Activated naive CD4-positive, alpha-beta T cell treated with anti-CD3 and anti-CD28 coated beads, Interleukin-2, amount 50 U/mL, for 72 hours (primary cell): Measurements from ENCODE around the gene PPRC1. TPM values are rescaled to one million over a fixed set of nuclear protein-coding genes. Genes with fewer than 3 reads are reported as not detected.

Experiments
- ATAC-seq, 2 donors: fragments of 150-1000 bp; cut with Tn5 transposase; 2 replicates each; pipeline ENCODE4 v1.10.0; 2021; ENCODE audit warnings: mild to moderate bottlenecking in 2 of 2, moderate library complexity in 2 of 2
- DNase-seq, 2 donors: peaks; one replicate each; pipeline ENCODE4 v3.0.0; 2021 to 2022; ENCODE audit warnings: low spot score in 2 of 2
- H3K27ac Mint-ChIP-seq, 2 donors: one replicate each; pipeline ENCODE4 v1.8.0; 2022; ENCODE audit warnings: mild to moderate bottlenecking in 2 of 2, mixed read lengths in 2 of 2
- H3K36me3 Mint-ChIP-seq, 2 donors: one replicate each; pipeline ENCODE4 v1.8.0; 2022; ENCODE audit warnings: mixed read lengths in 2 of 2
- H3K9me3 Mint-ChIP-seq, 2 donors: one replicate each; pipeline ENCODE4 v1.8.0; 2022; ENCODE audit warnings: mixed read lengths in 2 of 2
- total RNA-seq, 2 donors: library from RNA; stranded (reverse); gene quantifications; one replicate each; pipeline ENCODE4 v1.2.3, GENCODE V29; 2022

Gene PPRC1
- total RNA-seq, 2 donors from 2014 or later, result 54.2 to 59.1 TPM

GRCh38 chr10:102153093-102153620 lies 20.3 kb downstream of the PPRC1 start:
- DNase-seq, result no peak
- no peaks in the 10 kb centered on the region for H3K9me3 Mint-ChIP-seq
- peak overlapping the region; percentile 97 to 99 for H3K27ac Mint-ChIP-seq
- H3K36me3 Mint-ChIP-seq, result peaks cover 50 to 71% of the 10 kb centered on the region in 2 donors
- ATAC-seq, result no peak

- DNase-seq (no peak), ATAC-seq (no peak)
- Mint-ChIP-seq H3K27ac (peak overlapping the region; percentile 66 to 92), H3K36me3 (peaks cover 56 to 72% of the 10 kb centered on the region in 2 donors), H3K9me3 (no peaks in the 10 kb centered on the region)
Observed at GRCh38 chr10:102154466-102155116, 21.8 kb downstream of the PPRC1 start.

GRCh38 chr10:102157224-102157623 lies 24.4 kb downstream of the PPRC1 start:
- no peak for DNase-seq
- Mint-ChIP-seq H3K27ac (peak overlapping the region; percentile 37 to 86), H3K9me3 (no peaks in the 10 kb centered on the region), H3K36me3 (peaks cover 70 to 81% of the 10 kb centered on the region in 2 donors)
- ATAC-seq, result no peak

- no peaks in the 10 kb centered on the region for H3K9me3 Mint-ChIP-seq
- DNase-seq (no peak), ATAC-seq (peak in 1 of 2 donors; percentile 18)
- H3K27ac Mint-ChIP-seq, result peak overlapping the region; percentile 50 to 86
- peaks cover 54 to 71% of the 10 kb centered on the region in 2 donors for H3K36me3 Mint-ChIP-seq
Observed at GRCh38 chr10:102159051-102159597, 26.3 kb downstream of the PPRC1 start.

GRCh38 chr10:102159831-102160230 lies 27.0 kb downstream of the PPRC1 start:
- no peak for DNase-seq
- ATAC-seq, result no peak
- no peaks in the 10 kb centered on the region for H3K9me3 Mint-ChIP-seq
- H3K36me3 Mint-ChIP-seq, result peaks cover 49 to 64% of the 10 kb centered on the region in 2 donors
- peak overlapping the region; percentile 50 to 90 for H3K27ac Mint-ChIP-seq

GRCh38 chr10:102163342-102163989 lies 30.6 kb downstream of the PPRC1 start:
- DNase-seq (no peak), ATAC-seq (no peak)
- Mint-ChIP-seq H3K9me3 (no peaks in the 10 kb centered on the region), H3K36me3 (peaks cover 28 to 40% of the 10 kb centered on the region in 2 donors), H3K27ac (peak overlapping the region; percentile 18 to 22)

GRCh38 chr10:102167861-102168260 lies 35.0 kb downstream of the PPRC1 start:
- DNase-seq, result no peak
- Mint-ChIP-seq H3K36me3 (peaks cover 0 to 5% of the 10 kb centered on the region in 2 donors), H3K27ac (no peak overlapping the region), H3K9me3 (no peaks in the 10 kb centered on the region)
- no peak for ATAC-seq

- no peaks in the 10 kb centered on the region for H3K9me3 Mint-ChIP-seq
- H3K27ac Mint-ChIP-seq, result no peak overlapping the region
- DNase-seq, result no peak
- no peaks in the 10 kb centered on the region for H3K36me3 Mint-ChIP-seq
- ATAC-seq, result no peak
Observed at GRCh38 chr10:102170602-102171001, 37.8 kb downstream of the PPRC1 start.

- Mint-ChIP-seq H3K36me3 (no peaks in the 10 kb centered on the region), H3K27ac (no peak overlapping the region), H3K9me3 (no peaks in the 10 kb centered on the region)
- ATAC-seq, result no peak
- no peak for DNase-seq
Observed at GRCh38 chr10:102172288-102172687, 39.4 kb downstream of the PPRC1 start.

GRCh38 chr10:102175415-102175814 lies 42.6 kb downstream of the PPRC1 start:
- Mint-ChIP-seq H3K36me3 (no peaks in the 10 kb centered on the region), H3K9me3 (no peaks in the 10 kb centered on the region), H3K27ac (no peak overlapping the region)
- DNase-seq, result no peak
- no peak for ATAC-seq

GRCh38 chr10:102184606-102185005 lies 51.8 kb downstream of the PPRC1 start:
- ATAC-seq (no peak), DNase-seq (no peak)
- H3K36me3 Mint-ChIP-seq, result peaks cover 0 to 12% of the 10 kb centered on the region in 2 donors
- peaks cover 0 to 17% of the 10 kb centered on the region in 2 donors for H3K9me3 Mint-ChIP-seq
- no peak overlapping the region for H3K27ac Mint-ChIP-seq

GRCh38 chr10:102185272-102185671 lies 52.4 kb downstream of the PPRC1 start:
- DNase-seq (no peak), ATAC-seq (no peak)
- H3K27ac Mint-ChIP-seq, result no peak overlapping the region
- peaks cover 0 to 17% of the 10 kb centered on the region in 2 donors for H3K9me3 Mint-ChIP-seq
- H3K36me3 Mint-ChIP-seq, result peaks cover 0 to 12% of the 10 kb centered on the region in 2 donors

- Mint-ChIP-seq H3K9me3 (peaks cover 0 to 17% of the 10 kb centered on the region in 2 donors), H3K27ac (no peak overlapping the region), H3K36me3 (peaks cover 0 to 12% of the 10 kb centered on the region in 2 donors)
- ATAC-seq (no peak), DNase-seq (no peak)
Observed at GRCh38 chr10:102185811-102186527, 53.1 kb downstream of the PPRC1 start.

- H3K9me3 Mint-ChIP-seq, result peaks cover 10 to 34% of the 10 kb centered on the region in 2 donors
- H3K36me3 Mint-ChIP-seq, result peaks cover 0 to 30% of the 10 kb centered on the region in 2 donors
- no peak for ATAC-seq
- no peak for DNase-seq
- no peak overlapping the region for H3K27ac Mint-ChIP-seq
Observed at GRCh38 chr10:102188298-102188940, 55.6 kb downstream of the PPRC1 start.

GRCh38 chr10:102188941-102189898 lies 56.4 kb downstream of the PPRC1 start:
- DNase-seq (peak in 1 of 2 donors; percentile 7), ATAC-seq (peak; percentile 51 to 91)
- H3K36me3 Mint-ChIP-seq, result peaks cover 0 to 29% of the 10 kb centered on the region in 2 donors
- H3K27ac Mint-ChIP-seq, result peak overlapping the region in 1 of 2 donors; percentile 4
- peaks cover 10 to 33% of the 10 kb centered on the region in 2 donors for H3K9me3 Mint-ChIP-seq
